Ectodermal cell (in vitro differentiated cells): ENCODE data around the gene LDB3.

ENCODE experiments used
- H3K27ac ChIP-seq: 2 replicates; pipeline ENCODE4 v1.7.0; 2013; ENCODE audit warnings: mild to moderate bottlenecking, low read depth, low read length; ENCODE audit not compliant: insufficient read depth, poor library complexity, severe bottlenecking
- H3K27me3 ChIP-seq: 2 replicates; pipeline ENCODE4 v1.7.0; 2013; ENCODE audit warnings: mild to moderate bottlenecking, low read length; ENCODE audit not compliant: insufficient read depth, control insufficient read depth, poor library complexity, severe bottlenecking
- H3K36me3 ChIP-seq: one replicate; pipeline ENCODE4 v1.7.0; 2013; ENCODE audit warnings: low read length; ENCODE audit not compliant: control insufficient read depth, insufficient read depth
- H3K4me1 ChIP-seq: one replicate; pipeline ENCODE4 v1.7.0; 2013; ENCODE audit warnings: low read length; ENCODE audit not compliant: control insufficient read depth, insufficient read depth
- H3K4me3 ChIP-seq: 2 replicates; pipeline ENCODE4 v1.7.0; 2013; ENCODE audit warnings: low read depth, low read length, control low read depth; ENCODE audit not compliant: insufficient read depth
- H3K9me3 ChIP-seq: 2 replicates; pipeline ENCODE4 v1.7.0; 2013; ENCODE audit warnings: mild to moderate bottlenecking, low read length, moderate library complexity; ENCODE audit not compliant: control insufficient read depth
- WGBS, 2 experiments: methylation state at CpG; one replicate each; pipeline ENCODE4 v1.1.7; 2013; ENCODE audit warnings: missing lambda C conversion rate in 2 of 2; 5-methylcytosine and 5-hydroxymethylcytosine counted together

LDB3 gene

GRCh38 chr10:86664341-86665217, 3.7 kb upstream of the LDB3 start:
- Histone ChIP-seq H3K36me3 (no peaks in the 10 kb centered on the region), H3K9me3 (no peaks in the 10 kb centered on the region), H3K27me3 (no peaks in the 10 kb centered on the region), H3K4me3 (no peak overlapping the region), H3K27ac (no peak overlapping the region), H3K4me1 (peaks cover 23% of the 10 kb centered on the region)
- 81% methylated on average over 13 of the region's 13 CpGs for WGBS, 2 experiments

GRCh38 chr10:86665218-86665607, 3.1 kb upstream of the LDB3 start:
- Histone ChIP-seq H3K36me3 (no peaks in the 10 kb centered on the region), H3K9me3 (no peaks in the 10 kb centered on the region), H3K27ac (no peak overlapping the region), H3K4me3 (no peak overlapping the region), H3K4me1 (peaks cover 23% of the 10 kb centered on the region), H3K27me3 (no peaks in the 10 kb centered on the region)
- 90 to 91% methylated on average over 7 of the region's 7 CpGs for WGBS, 2 experiments

GRCh38 chr10:86665868-86666267, 2.4 kb upstream of the LDB3 start:
- WGBS, 2 experiments = 84% methylated on average over 12 of the region's 12 CpGs
- Histone ChIP-seq H3K4me3 (no peak overlapping the region), H3K9me3 (no peaks in the 10 kb centered on the region), H3K4me1 (peaks cover 23% of the 10 kb centered on the region), H3K36me3 (no peaks in the 10 kb centered on the region), H3K27me3 (no peaks in the 10 kb centered on the region), H3K27ac (no peak overlapping the region)

GRCh38 chr10:86666538-86666937, 1.8 kb upstream of the LDB3 start:
- Histone ChIP-seq H3K36me3 (no peaks in the 10 kb centered on the region), H3K27ac (no peak overlapping the region), H3K9me3 (no peaks in the 10 kb centered on the region), H3K4me3 (no peak overlapping the region), H3K27me3 (no peaks in the 10 kb centered on the region), H3K4me1 (peaks cover 23% of the 10 kb centered on the region)
- 87% methylated on average over 7 of the region's 7 CpGs for WGBS, 2 experiments

GRCh38 chr10:86667421-86668181, 710 bp upstream of the LDB3 start:
- WGBS, 2 experiments = 91 to 93% methylated on average over 10 of the region's 10 CpGs
- no peaks in the 10 kb centered on the region for H3K27me3 ChIP-seq

GRCh38 chr10:86670290-86670811, 2.0 kb downstream of the LDB3 start:
- H3K27me3 ChIP-seq = no peaks in the 10 kb centered on the region
- no peak overlapping the region for H3K27ac ChIP-seq
- peaks cover 46% of the 10 kb centered on the region for H3K4me1 ChIP-seq
- H3K36me3 ChIP-seq = no peaks in the 10 kb centered on the region
- WGBS, 2 experiments = 91 to 94% methylated on average over 8 of the region's 8 CpGs
- no peak overlapping the region for H3K4me3 ChIP-seq
- no peaks in the 10 kb centered on the region for H3K9me3 ChIP-seq

More at GRCh38 chr10:86667421-86668181, 710 bp upstream of the LDB3 start:
- H3K4me3 ChIP-seq = no peak overlapping the region
- H3K4me1 ChIP-seq = peaks cover 25% of the 10 kb centered on the region
- no peaks in the 10 kb centered on the region for H3K9me3 ChIP-seq
- no peak overlapping the region for H3K27ac ChIP-seq
- H3K36me3 ChIP-seq = no peaks in the 10 kb centered on the region

GRCh38 chr10:86670876-86671275, 2.6 kb downstream of the LDB3 start:
- no peaks in the 10 kb centered on the region for H3K27me3 ChIP-seq
- H3K4me1 ChIP-seq = peaks cover 42% of the 10 kb centered on the region
- no peak overlapping the region for H3K4me3 ChIP-seq
- no peaks in the 10 kb centered on the region for H3K9me3 ChIP-seq
- WGBS, 2 experiments = 91 to 95% methylated on average over 8 of the region's 8 CpGs
- H3K36me3 ChIP-seq = no peaks in the 10 kb centered on the region
- H3K27ac ChIP-seq = no peak overlapping the region

GRCh38 chr10:86671419-86671818, 3.1 kb downstream of the LDB3 start:
- peaks cover 39% of the 10 kb centered on the region for H3K4me1 ChIP-seq
- H3K27ac ChIP-seq = no peak overlapping the region
- no peaks in the 10 kb centered on the region for H3K27me3 ChIP-seq
- no peaks in the 10 kb centered on the region for H3K9me3 ChIP-seq
- H3K4me3 ChIP-seq = no peak overlapping the region
- 89 to 93% methylated on average over 3 of the region's 3 CpGs for WGBS, 2 experiments
- H3K36me3 ChIP-seq = no peaks in the 10 kb centered on the region

- WGBS, 2 experiments = 67 to 78% methylated on average over 11 to 12 of the region's 12 CpGs
- Histone ChIP-seq H3K36me3 (no peaks in the 10 kb centered on the region), H3K4me1 (peaks cover 39% of the 10 kb centered on the region)
These were observed 3.8 kb downstream of the LDB3 start for GRCh38 chr10:86671985-86672710.

More at GRCh38 chr10:86671985-86672710, 3.8 kb downstream of the LDB3 start:
- Histone ChIP-seq H3K4me3 (no peak overlapping the region), H3K9me3 (no peaks in the 10 kb centered on the region), H3K27me3 (no peaks in the 10 kb centered on the region), H3K27ac (no peak overlapping the region)
